Endothelial cell of umbilical vein (primary cell): Measurements from ENCODE around the gene FNBP1L. TPM values are rescaled to one million over a fixed set of nuclear protein-coding genes. Genes with fewer than 3 reads are reported as not detected.

Experiments used
- BruUV-seq: library from RNA; stranded (reverse); fragments of 400-500 nt; replicated peaks from 2 replicates; lab custom pipeline; 2021; lab: Mats Ljungman, UMichigan
- CTCF ChIA-PET: fragments of 300-600, 350-600 bp; sonication (Branson Sonifier 250); formaldehyde crosslinking; loops from one replicate; lab custom pipeline; 2021; ENCODE audit warnings: antibody characterized with exemption, inconsistent platforms; lab: Charles Lee
- POLR2A ChIA-PET: fragments of 300-600, 350-600 bp; sonication (Branson Sonifier 250); formaldehyde crosslinking; loops from one replicate; lab custom pipeline; 2021; ENCODE audit warnings: antibody characterized with exemption, inconsistent platforms; lab: Charles Lee
- DNase-seq: peaks from one replicate; pipeline ENCODE4 v3.0.0-alpha.2; 2011; ENCODE audit warnings: low read depth, low spot score
- FAIRE-seq: peaks from 2 replicates; lab custom pipeline; 2011; peaks lifted over from hg19 to GRCh38; lab: Jason Lieb, UNC
- H2AFZ ChIP-seq: 2 replicates; pipeline ENCODE4 v1.6.0; 2012; ENCODE audit warnings: low read depth, low read length, control low read depth, inconsistent platforms
- H3K27ac ChIP-seq: 2 replicates; pipeline ENCODE4 v1.5.1; 2011; ENCODE audit warnings: low read depth, mild to moderate bottlenecking, control low read depth, low read length, moderate library complexity; ENCODE audit not compliant: insufficient read depth
- H3K27me3 ChIP-seq, 2 experiments: 2 replicates each; pipeline versions ENCODE4 v1.6.0 to v1.6.1; 2011; ENCODE audit warnings: low read length in 2 of 2, mixed read lengths in 1 of 2; ENCODE audit not compliant: control insufficient read depth in 2 of 2, insufficient read depth in 2 of 2
- H3K36me3 ChIP-seq, 2 experiments: 2 replicates in 1 of 2; 3 replicates in 1 of 2; pipeline ENCODE4 v1.5.1; 2011; ENCODE audit warnings: low read length in 2 of 2, mild to moderate bottlenecking in 1 of 2, moderate library complexity in 1 of 2; ENCODE audit not compliant: control insufficient read depth in 2 of 2, insufficient read depth in 2 of 2; ENCODE audit errors: extremely low read depth in 1 of 2
- H3K4me1 ChIP-seq: 3 replicates; pipeline ENCODE4 v1.5.1; 2011; ENCODE audit warnings: mild to moderate bottlenecking, low read length; ENCODE audit not compliant: control insufficient read depth, insufficient read depth; ENCODE audit errors: extremely low read depth
- H3K4me2 ChIP-seq: 2 replicates; pipeline ENCODE4 v1.6.1; 2011; ENCODE audit warnings: low read length, control low read depth, mixed read lengths; ENCODE audit not compliant: insufficient read depth
- H3K4me3 ChIP-seq, 3 experiments: fragments of 200-600 bp in 1 of 3; sonication (generic), shearing (Covaris generic) in 1 of 3; replicated peaks in 1 of 3; 2 replicates each; pipeline ENCODE4 v1.5.1; 2011 to 2016; ENCODE audit warnings: control low read depth in 3 of 3, low read length in 3 of 3, mild to moderate bottlenecking in 2 of 3, inconsistent platforms in 1 of 3, low read depth in 1 of 3, moderate library complexity in 1 of 3; ENCODE audit not compliant: insufficient read depth in 1 of 3
- H3K79me2 ChIP-seq: 2 replicates; pipeline ENCODE4 v1.6.0; 2012; ENCODE audit warnings: low read length, inconsistent platforms; ENCODE audit not compliant: control insufficient read depth, insufficient read depth
- H3K9ac ChIP-seq: replicated peaks from 2 replicates; pipeline ENCODE3; 2011; ENCODE audit warnings: low read length, control low read depth; ENCODE audit not compliant: insufficient read depth; ENCODE audit errors: extremely low read depth
- H3K9me1 ChIP-seq: replicated peaks from 3 replicates; pipeline ENCODE4 v1.6.0; 2011; ENCODE audit warnings: mild to moderate bottlenecking, low read length; ENCODE audit not compliant: control insufficient read depth, insufficient read depth; ENCODE audit errors: extremely low read depth
- H3K9me3 ChIP-seq: replicated peaks from 2 replicates; pipeline ENCODE4 v1.5.1; 2012; ENCODE audit warnings: low read length, inconsistent platforms; ENCODE audit not compliant: control insufficient read depth, insufficient read depth
- H4K20me1 ChIP-seq: replicated peaks from 2 replicates; pipeline ENCODE3; 2011; ENCODE audit warnings: mild to moderate bottlenecking, low read length; ENCODE audit not compliant: control insufficient read depth, insufficient read depth; ENCODE audit errors: extremely low read depth
- EZH2 ChIP-seq: IDR thresholded peaks from 2 replicates; pipeline ENCODE4 v1.6.1; 2012; ENCODE audit warnings: borderline replicate concordance, low read depth, mild to moderate bottlenecking, moderate library complexity, low read length, inconsistent platforms; ENCODE audit not compliant: severe bottlenecking
- FOS ChIP-seq: IDR thresholded peaks from 2 replicates; pipeline ENCODE4 v1.6.1; 2011; ENCODE audit warnings: mild to moderate bottlenecking, low read length, moderate library complexity, borderline replicate concordance; ENCODE audit not compliant: insufficient read depth
- GATA2 ChIP-seq: IDR thresholded peaks from 2 replicates; pipeline ENCODE4 v1.7.0; 2011; ENCODE audit warnings: low read depth, mild to moderate bottlenecking, moderate library complexity, mixed read lengths, low read length; ENCODE audit not compliant: insufficient read length, insufficient read depth
- JUN ChIP-seq: IDR thresholded peaks from 2 replicates; pipeline ENCODE4 v1.6.1; 2011; ENCODE audit warnings: borderline replicate concordance, low read depth; ENCODE audit not compliant: insufficient read length, insufficient read depth
- MAX ChIP-seq: IDR thresholded peaks from 2 replicates; pipeline ENCODE4 v1.6.1; 2011; ENCODE audit not compliant: insufficient read depth, insufficient read length
- MYC ChIP-seq: IDR thresholded peaks from one replicate; pipeline ENCODE4 v1.6.1; 2011; ENCODE audit warnings: mild to moderate bottlenecking, low read depth, low read length
- POLR2A ChIP-seq: IDR thresholded peaks from 2 replicates; pipeline ENCODE4 v1.6.1; 2012; ENCODE audit warnings: low read depth, mild to moderate bottlenecking, control low read depth, low read length
- POLR2AphosphoS5 ChIP-seq: IDR thresholded peaks from 2 replicates; pipeline ENCODE4 v1.6.1; 2012; ENCODE audit warnings: low read depth, mild to moderate bottlenecking, control low read depth, low read length, moderate library complexity; ENCODE audit not compliant: insufficient read depth
- dilution Hi-C: fragments of 300-500 bp; cut with MboI; formaldehyde crosslinking; loops from one replicate; pipeline ENCODE4 v1.15.0; 2019; ENCODE audit warnings: low sequenced_read_pairs; ENCODE audit not compliant: extremely low pct_ligation_motif_present
- intact Hi-C: fragments of 100-400 bp; cut with micrococcal nuclease; formaldehyde crosslinking; loops from one replicate; pipeline ENCODE4 v1.10.0; 2022
- polyA plus RNA-seq, 4 experiments: library from polyadenylated mRNA; depleted of rRNA in 3 of 4; stranded (reverse) in 3 of 4; unstranded in 1 of 4; fragments of >200 nt; gene quantifications; 2 replicates each; pipeline versions ENCODE4 v1.2.1 to v1.2.3, GENCODE V29; 2011 to 2012; ENCODE audit warnings: missing spikeins in 1 of 4
- total RNA-seq: library from RNA; stranded (reverse); gene quantifications from 2 replicates; pipeline ENCODE4 v1.2.3, GENCODE V29; 2021
- TF ChIP-seq, protein P1 (sequence below), 2 donors: IDR thresholded peaks; 1 replicate in 1 of 2; 2 replicates in 1 of 2; pipeline ENCODE4 v1.5.1; 2011; ENCODE audit warnings: low read length in 2 of 2, mild to moderate bottlenecking in 2 of 2, moderate library complexity in 2 of 2, control low read depth in 1 of 2, inconsistent platforms in 1 of 2, low read depth in 1 of 2; ENCODE audit not compliant: insufficient read depth in 1 of 2; ENCODE audit errors: extremely low read depth in 1 of 2

The FNBP1L gene
- total and polyA plus RNA-seq, 2 donors (not counting 3 experiments of a cell fraction or from before 2014, with no cell fraction given) = 28.1 to 56.4 TPM

- H3K27ac ChIP-seq = no peak overlapping the region
- dilution Hi-C loops = no loop called here
- peaks cover 79% of the 10 kb centered on the region for H3K79me2 ChIP-seq
- H2AFZ ChIP-seq = no peak overlapping the region
- FAIRE-seq (peak; percentile 61), DNase-seq (peak; percentile 86)
- H3K4me1 ChIP-seq = peaks cover 14% of the 10 kb centered on the region
- no peaks in the 10 kb centered on the region for H3K27me3 ChIP-seq
- H3K9me1 ChIP-seq = peaks cover 1% of the 10 kb centered on the region
- no peaks in the 10 kb centered on the region for H3K9me3 ChIP-seq
- ChIA-PET POLR2A (interaction anchor here (0.6 kb wide), 1 partner anchor 16 kb away, joined by 3 read pairs; no protein-coding TSS in a partner anchor), CTCF (interaction anchor here (1.1 kb wide), 1 partner anchor 14 kb away, joined by 3 read pairs; no protein-coding TSS in a partner anchor)
- peak overlapping the region; percentile 52 for H3K4me2 ChIP-seq
- no TSS peak for BruUV-seq
- H3K36me3 ChIP-seq = no peaks in the 10 kb centered on the region
- TF ChIP-seq MAX = no peak
- TF ChIP-seq, protein P1, sequence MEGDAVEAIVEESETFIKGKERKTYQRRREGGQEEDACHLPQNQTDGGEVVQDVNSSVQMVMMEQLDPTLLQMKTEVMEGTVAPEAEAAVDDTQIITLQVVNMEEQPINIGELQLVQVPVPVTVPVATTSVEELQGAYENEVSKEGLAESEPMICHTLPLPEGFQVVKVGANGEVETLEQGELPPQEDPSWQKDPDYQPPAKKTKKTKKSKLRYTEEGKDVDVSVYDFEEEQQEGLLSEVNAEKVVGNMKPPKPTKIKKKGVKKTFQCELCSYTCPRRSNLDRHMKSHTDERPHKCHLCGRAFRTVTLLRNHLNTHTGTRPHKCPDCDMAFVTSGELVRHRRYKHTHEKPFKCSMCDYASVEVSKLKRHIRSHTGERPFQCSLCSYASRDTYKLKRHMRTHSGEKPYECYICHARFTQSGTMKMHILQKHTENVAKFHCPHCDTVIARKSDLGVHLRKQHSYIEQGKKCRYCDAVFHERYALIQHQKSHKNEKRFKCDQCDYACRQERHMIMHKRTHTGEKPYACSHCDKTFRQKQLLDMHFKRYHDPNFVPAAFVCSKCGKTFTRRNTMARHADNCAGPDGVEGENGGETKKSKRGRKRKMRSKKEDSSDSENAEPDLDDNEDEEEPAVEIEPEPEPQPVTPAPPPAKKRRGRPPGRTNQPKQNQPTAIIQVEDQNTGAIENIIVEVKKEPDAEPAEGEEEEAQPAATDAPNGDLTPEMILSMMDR (IDR thresholded peaks at IDR 0.05; ENCODE audit: extremely low read depth in 1 of 2, insufficient read depth in 1 of 2, low read depth in 1 of 2, low read length in 2 of 2) = no peak
- TF ChIP-seq JUN = no peak
- peak; percentile 20 for TF ChIP-seq FOS
- no peak for TF ChIP-seq POLR2A
- TF ChIP-seq POLR2AphosphoS5 = no peak
- TF ChIP-seq EZH2 = no peak
- TF ChIP-seq GATA2 = peak; percentile 67
- no peak for TF ChIP-seq MYC
- peaks cover 24% of the 10 kb centered on the region for H4K20me1 ChIP-seq
- no peak overlapping the region for H3K4me3 ChIP-seq
- H3K9ac ChIP-seq = no peak overlapping the region
- intact Hi-C loops = no loop called here
Observed at GRCh38 chr1:93471911-93472310, 24.0 kb downstream of the FNBP1L start.
